HG03066 (cell line): ENCODE data around the gene MYH2.

Experiments
- ATAC-seq: cut with Tn5 transposase; IDR thresholded peaks from one replicate; pipeline ENCODE4 v1.9.1; 2021; ENCODE audit warnings: low read depth; ENCODE audit not compliant: unreplicated experiment

MYH2 gene

DNA sequence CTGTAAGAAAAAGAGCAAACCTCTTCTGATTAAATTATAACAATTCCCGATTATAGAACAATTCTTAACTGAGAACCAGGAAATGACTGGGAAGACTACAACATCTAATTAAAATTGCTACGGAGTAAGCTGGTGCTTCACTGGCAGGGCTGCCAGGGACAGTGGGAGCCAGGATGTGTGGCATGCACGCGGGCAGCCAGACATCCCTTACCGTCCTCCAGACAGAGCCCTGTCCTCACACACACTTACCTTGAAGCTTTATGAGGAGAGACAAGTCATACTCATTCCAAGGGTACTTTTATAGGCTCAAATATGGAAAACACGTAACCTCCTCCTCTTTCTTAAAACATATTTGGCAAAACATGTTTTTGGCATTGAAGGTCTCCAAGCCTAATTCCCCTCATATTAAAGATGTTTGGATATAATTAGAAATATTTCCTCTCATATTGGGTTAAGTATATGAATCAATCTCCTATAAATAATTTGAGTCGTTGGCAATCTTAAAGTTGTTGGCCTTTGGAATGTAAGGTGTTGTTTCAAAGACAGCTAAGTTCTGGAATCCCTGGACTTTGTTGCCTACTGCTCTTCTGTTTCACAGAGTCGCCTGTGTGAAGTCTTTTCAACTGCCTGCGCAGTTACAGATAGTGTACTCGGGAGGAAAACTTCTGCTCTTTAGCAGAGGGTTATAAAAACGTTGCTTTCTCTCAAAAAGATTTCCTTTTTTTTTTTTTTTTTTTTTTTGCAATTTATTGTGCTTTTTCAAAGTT lies 31.0 kb downstream of the MYH2 start, which contains the start of gene MYH1:
Gene MYH1 (minus strand): TSS at position 272 of the 767 bp plus-strand sequence. CDS start 1,900 bp downstream, outside the sequence.
- no peak for ATAC-seq

DNA sequence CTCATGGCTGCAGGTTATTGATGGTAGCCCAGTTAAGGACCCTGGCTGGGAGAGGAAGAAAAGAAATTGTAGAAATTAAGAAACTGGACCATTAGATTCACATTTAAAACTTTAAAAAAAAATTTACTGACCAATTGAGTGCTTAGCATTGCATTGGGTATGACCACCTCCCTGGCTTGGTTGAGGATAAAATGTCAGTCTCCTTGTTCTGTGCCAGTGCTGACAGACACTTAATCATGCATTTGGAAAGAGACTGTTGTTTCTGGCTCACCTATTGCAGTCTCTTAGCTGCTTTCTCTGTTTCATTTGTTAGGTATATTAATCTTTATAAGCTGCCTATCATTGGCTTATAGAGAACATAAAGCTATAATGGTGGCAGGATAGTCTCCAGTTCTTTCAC lies 32.8 kb downstream of the MYH2 start:
- ATAC-seq = no peak

DNA sequence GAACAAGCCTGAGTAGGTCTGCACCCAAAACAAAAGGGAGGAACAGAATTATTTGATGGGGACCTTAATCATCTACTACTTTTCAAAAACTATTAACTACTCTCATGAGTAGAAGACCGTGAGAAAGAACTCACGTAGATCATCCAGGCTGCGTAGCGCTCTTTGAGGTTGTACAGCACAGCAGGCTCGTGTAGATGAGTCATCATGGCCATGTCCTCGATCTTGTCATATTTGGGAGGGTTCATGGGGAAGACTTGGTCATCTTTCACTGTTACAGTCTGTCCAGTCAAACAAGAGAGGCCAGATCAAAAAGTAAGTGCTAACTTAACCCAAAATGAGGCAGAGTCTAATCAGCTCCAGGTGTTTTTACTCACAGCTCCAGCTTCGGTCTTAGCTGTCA lies 33.4 kb downstream of the MYH2 start:
- no peak for ATAC-seq

- no peak for ATAC-seq
Measured at GRCh38 chr17:10513299-10514067, 36.0 kb downstream of the MYH2 start.

- ATAC-seq = no peak
Measured at GRCh38 chr17:10512856-10513255, 36.6 kb downstream of the MYH2 start.

- ATAC-seq = no peak
Measured at GRCh38 chr17:10499950-10500349, 49.5 kb downstream of the MYH2 start.

GRCh38 chr17:10492004-10492403 lies 57.5 kb downstream of the MYH2 start:
- no peak for ATAC-seq

DNA sequence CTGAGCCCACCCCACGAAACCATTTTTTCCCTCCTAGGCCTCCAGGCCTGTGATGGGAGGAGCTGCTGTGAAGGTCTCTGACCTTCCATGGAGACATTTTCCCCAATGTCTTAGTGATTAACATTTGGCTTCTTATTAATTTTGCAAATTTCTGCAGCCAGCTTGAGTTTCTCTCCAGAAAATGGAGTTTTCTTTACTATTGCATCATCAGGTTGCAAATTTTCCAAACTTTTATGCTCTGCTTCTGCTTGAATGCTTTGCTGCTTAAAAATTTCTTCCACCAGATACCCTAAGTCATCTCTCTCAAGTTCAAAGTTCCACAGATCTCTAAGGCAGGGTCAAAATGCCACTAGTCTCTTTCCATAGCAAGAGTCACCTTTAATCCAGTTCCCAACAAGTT lies 67.2 kb downstream of the MYH2 start:
- no peak for ATAC-seq

DNA sequence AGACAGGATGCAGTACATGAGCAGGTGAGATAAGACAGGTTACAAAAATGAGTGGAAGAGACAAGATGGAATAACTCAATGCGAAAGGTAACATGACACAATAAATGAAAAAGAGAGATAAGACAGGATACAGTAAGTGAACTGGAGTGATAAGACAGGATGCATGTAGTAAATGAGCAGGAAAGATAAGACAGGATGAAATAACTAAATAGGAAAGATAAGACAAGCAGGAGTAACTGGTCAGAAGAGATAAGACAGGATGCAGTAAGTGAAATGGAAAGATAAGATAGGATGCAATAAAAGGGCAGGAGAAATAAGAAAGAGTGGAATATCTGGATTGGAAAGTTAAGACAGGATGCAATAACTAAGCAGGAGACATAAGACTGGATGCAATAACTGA lies 71.8 kb downstream of the MYH2 start:
- ATAC-seq = no peak

GRCh38 chr17:10474536-10474935 lies 74.9 kb downstream of the MYH2 start:
- no peak for ATAC-seq

DNA sequence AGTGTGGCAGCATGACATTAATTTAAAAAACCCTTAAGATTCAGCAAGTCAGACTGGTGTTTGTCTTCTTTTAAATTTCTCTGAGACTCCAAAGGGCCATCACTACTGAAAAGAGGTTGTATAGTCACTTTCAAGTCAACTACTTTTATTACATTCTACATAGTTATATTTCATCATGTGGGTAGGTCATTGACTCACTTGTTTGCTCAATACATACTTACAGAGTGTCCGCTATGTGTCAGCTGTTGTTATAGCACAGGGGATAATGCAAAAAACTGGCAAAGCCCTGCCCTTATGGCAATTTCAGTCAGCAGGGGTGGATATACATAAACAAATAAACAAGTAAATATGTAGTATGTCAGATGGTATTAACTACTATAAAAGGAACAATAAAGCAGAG lies 77.6 kb downstream of the MYH2 start:
- ATAC-seq = no peak
